GM23248 (cell line): ENCODE measurements around the gene TRPV3.

Source experiments
- EZH2 ChIP-seq: fragments of 200-600 bp; sonication (generic); IDR thresholded peaks from 2 replicates; pipeline ENCODE4 v1.6.1; 2018; ENCODE audit warnings: antibody characterized with exemption, mild to moderate bottlenecking; ENCODE audit not compliant: insufficient read depth, poor library complexity, severe bottlenecking
- EZH2phosphoT487 ChIP-seq: fragments of 200-600 bp; sonication (generic); IDR thresholded peaks from 2 replicates; pipeline ENCODE4 v1.6.1; 2018; ENCODE audit warnings: antibody characterized with exemption, moderate library complexity, mild to moderate bottlenecking, low read depth; ENCODE audit not compliant: insufficient read depth

GRCh38 chr17:3545151-3545550 lies 12.5 kb downstream of the TRPV3 start:
- TF ChIP-seq EZH2phosphoT487 (no peak), EZH2 (no peak)
